Ishikawa (cell line): ENCODE results near the gene TANGO6.

Experiments used
- CEBPB ChIP-seq: IDR thresholded peaks from 2 replicates; pipeline ENCODE4 v1.6.1; 2012
- CREB1 ChIP-seq: IDR thresholded peaks from 2 replicates; pipeline ENCODE4 v1.6.1; 2012; ENCODE audit warnings: low read depth
- EGR1 ChIP-seq: IDR thresholded peaks from 2 replicates; pipeline ENCODE4 v1.6.1; 2012
- EP300 ChIP-seq: IDR thresholded peaks from 2 replicates; pipeline ENCODE4 v1.6.1; 2012; ENCODE audit warnings: borderline replicate concordance
- FOXM1 ChIP-seq: IDR thresholded peaks from 2 replicates; pipeline ENCODE4 v1.6.1; 2012; ENCODE audit warnings: low read depth, borderline replicate concordance
- MAX ChIP-seq: IDR thresholded peaks from 2 replicates; pipeline ENCODE4 v1.6.1; 2012
- NFIC ChIP-seq: IDR thresholded peaks from 2 replicates; pipeline ENCODE4 v1.6.1; 2012
- RAD21 ChIP-seq: IDR thresholded peaks from 2 replicates; pipeline ENCODE4 v1.6.1; 2012; ENCODE audit warnings: low read depth
- REST ChIP-seq: IDR thresholded peaks from 2 replicates; pipeline ENCODE4 v1.6.1; 2012; ENCODE audit warnings: low read depth, mild to moderate bottlenecking
- TAF1 ChIP-seq: IDR thresholded peaks from 2 replicates; pipeline ENCODE4 v1.6.1; 2012; ENCODE audit warnings: low read depth, mild to moderate bottlenecking
- TCF12 ChIP-seq: IDR thresholded peaks from 2 replicates; pipeline ENCODE4 v1.6.1; 2012; ENCODE audit warnings: low read depth
- TEAD4 ChIP-seq: IDR thresholded peaks from 2 replicates; pipeline ENCODE4 v1.6.1; 2012
- USF1 ChIP-seq: IDR thresholded peaks from 2 replicates; pipeline ENCODE4 v1.6.1; 2012
- YY1 ChIP-seq: IDR thresholded peaks from 2 replicates; pipeline ENCODE4 v1.6.1; 2012; ENCODE audit warnings: low read depth
- ZBTB7A ChIP-seq: IDR thresholded peaks from 2 replicates; pipeline ENCODE4 v1.6.1; 2012; ENCODE audit warnings: low read depth

Gene TANGO6

GRCh38 chr16:68969338-68969737 is 126.0 kb downstream of the TANGO6 start:
- TF ChIP-seq NFIC (no peak), USF1 (no peak), RAD21 (no peak), EP300 (no peak), TEAD4 (no peak), CEBPB (no peak), FOXM1 (no peak), YY1 (no peak), ZBTB7A (no peak), MAX (no peak), CREB1 (no peak), TCF12 (no peak), EGR1 (no peak), TAF1 (no peak), REST (no peak)

- TF ChIP-seq TEAD4, result no peak
- no peak for TF ChIP-seq REST
- TF ChIP-seq EGR1, result no peak
- no peak for TF ChIP-seq CREB1
- TF ChIP-seq RAD21, result no peak
- no peak for TF ChIP-seq TAF1
- no peak for TF ChIP-seq MAX
- no peak for TF ChIP-seq NFIC
- TF ChIP-seq YY1, result no peak
- TF ChIP-seq CEBPB, result no peak
- no peak for TF ChIP-seq USF1
- no peak for TF ChIP-seq EP300
- no peak for TF ChIP-seq ZBTB7A
- TF ChIP-seq FOXM1, result no peak
- TF ChIP-seq TCF12, result no peak
Observed at GRCh38 chr16:68972013-68972412, 128.7 kb downstream of the TANGO6 start.

GRCh38 chr16:68972720-68973119 is 129.4 kb downstream of the TANGO6 start:
- TF ChIP-seq RAD21 (no peak), TCF12 (no peak), CEBPB (no peak), FOXM1 (no peak), CREB1 (no peak), USF1 (no peak), TAF1 (no peak), MAX (no peak), REST (no peak), EGR1 (no peak), TEAD4 (no peak), ZBTB7A (no peak), YY1 (no peak), NFIC (no peak), EP300 (no peak)
